ENCODE data around the gene PXYLP1. TPM values are rescaled to one million over a fixed set of nuclear protein-coding genes. Genes with fewer than 3 reads are reported as not detected.
A peak's percentile ranks its signal among the peaks of the same experiment; 100 is the strongest.

Gene PXYLP1
- total RNA-seq, 1 donor from 2014 or later = 6.1 TPM

DNA sequence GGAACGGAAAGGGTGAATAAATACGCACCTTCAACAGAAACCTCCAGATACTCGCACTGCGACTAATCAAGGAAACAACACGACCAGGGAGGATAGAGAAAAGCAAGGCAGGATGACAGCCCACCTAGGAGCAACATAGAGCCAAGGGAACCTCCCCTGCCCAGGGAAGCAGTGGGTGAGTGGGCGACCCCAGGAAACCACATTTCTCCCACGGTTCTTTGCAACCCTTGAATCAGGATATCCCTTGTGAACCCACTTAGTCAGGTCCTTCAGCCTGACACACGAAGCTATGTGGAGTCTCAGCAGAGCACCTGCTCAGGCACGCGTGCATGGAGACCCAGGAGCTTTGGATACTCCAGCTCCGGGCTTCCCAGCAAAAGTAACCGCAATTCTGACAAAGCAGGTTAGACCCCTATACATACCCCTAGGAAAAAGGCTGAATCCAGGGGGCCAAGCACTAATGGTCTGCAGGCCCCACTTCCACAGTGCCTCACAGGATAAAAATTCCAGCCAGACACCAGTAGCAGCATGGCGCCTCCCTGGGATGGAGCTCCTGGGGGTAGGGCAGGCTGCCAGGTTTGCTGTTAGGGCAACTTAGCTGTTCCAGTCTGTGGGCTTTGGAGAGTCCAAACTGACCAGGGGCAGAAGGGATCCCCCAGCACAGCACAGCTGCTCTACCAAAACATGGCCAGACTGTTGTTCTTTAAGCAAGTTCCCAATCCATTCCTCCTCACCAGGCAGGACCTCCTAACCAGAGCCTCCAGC, 38.4 kb upstream of the PXYLP1 start:
- DNase-seq (ENCODE audit: low read depth) = no peak

DNA sequence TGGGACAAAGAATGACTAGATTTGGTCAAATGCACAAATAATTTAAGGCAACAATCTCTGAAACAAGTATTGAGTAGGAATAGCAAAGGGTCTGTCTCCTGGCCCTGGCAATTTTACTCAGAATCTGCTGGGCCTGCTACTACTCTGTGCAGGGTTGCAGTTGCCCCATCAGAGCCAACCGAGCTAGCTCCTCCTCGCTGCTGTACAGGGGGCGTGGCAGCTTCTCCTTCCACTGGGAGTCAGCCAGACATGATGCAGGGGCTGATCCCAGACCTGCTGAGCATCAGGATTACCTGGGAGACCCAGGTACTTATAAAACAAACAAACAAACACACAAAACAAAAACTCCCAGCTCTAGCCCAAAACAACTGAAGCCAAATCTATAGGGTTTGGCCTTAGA, 30.5 kb upstream of the PXYLP1 start:
- H3K4me2 ChIP-seq (ENCODE audit: low read length) = no peak overlapping the region
- H3K36me3 ChIP-seq (ENCODE audit: insufficient read depth, low read length) = no peaks in the 10 kb centered on the region
- no peaks in the 10 kb centered on the region for H3K79me2 ChIP-seq (ENCODE audit: insufficient read depth, low read length)
- H4K20me1 ChIP-seq (ENCODE audit: insufficient read depth, low read length) = no peaks in the 10 kb centered on the region
- no peak overlapping the region for H2AFZ ChIP-seq (ENCODE audit: low read depth, low read length)
- no peak overlapping the region for H3K4me3 ChIP-seq (ENCODE audit: insufficient read depth, low read depth, low read length)
- peaks cover 15% of the 10 kb centered on the region for H3K27me3 ChIP-seq (ENCODE audit: insufficient read depth, low read length)
- TF ChIP-seq, protein P1, sequence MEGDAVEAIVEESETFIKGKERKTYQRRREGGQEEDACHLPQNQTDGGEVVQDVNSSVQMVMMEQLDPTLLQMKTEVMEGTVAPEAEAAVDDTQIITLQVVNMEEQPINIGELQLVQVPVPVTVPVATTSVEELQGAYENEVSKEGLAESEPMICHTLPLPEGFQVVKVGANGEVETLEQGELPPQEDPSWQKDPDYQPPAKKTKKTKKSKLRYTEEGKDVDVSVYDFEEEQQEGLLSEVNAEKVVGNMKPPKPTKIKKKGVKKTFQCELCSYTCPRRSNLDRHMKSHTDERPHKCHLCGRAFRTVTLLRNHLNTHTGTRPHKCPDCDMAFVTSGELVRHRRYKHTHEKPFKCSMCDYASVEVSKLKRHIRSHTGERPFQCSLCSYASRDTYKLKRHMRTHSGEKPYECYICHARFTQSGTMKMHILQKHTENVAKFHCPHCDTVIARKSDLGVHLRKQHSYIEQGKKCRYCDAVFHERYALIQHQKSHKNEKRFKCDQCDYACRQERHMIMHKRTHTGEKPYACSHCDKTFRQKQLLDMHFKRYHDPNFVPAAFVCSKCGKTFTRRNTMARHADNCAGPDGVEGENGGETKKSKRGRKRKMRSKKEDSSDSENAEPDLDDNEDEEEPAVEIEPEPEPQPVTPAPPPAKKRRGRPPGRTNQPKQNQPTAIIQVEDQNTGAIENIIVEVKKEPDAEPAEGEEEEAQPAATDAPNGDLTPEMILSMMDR (IDR thresholded peaks at IDR 0.05; ENCODE audit: insufficient read depth, low read depth, low read length) = no peak
- no peak for TF ChIP-seq EZH2 (IDR thresholded peaks at IDR 0.05; ENCODE audit: insufficient read depth, low read length)
- no peak overlapping the region for H3K4me3 Mint-ChIP-seq (ENCODE audit: unreplicated experiment)
- no peak for FAIRE-seq
- H3K4me1 Mint-ChIP-seq (ENCODE audit: low read depth, unreplicated experiment) = no peaks in the 10 kb centered on the region
- no peak for DNase-seq (ENCODE audit: low read depth)
- H3K27me3 Mint-ChIP-seq (ENCODE audit: low read depth, unreplicated experiment) = peaks cover 44% of the 10 kb centered on the region
- no peak overlapping the region for H3K27ac ChIP-seq (ENCODE audit: low read depth, low read length)
- H3K9me3 ChIP-seq (ENCODE audit: insufficient read depth, low read depth, low read length) = no peaks in the 10 kb centered on the region
- H3K4me1 ChIP-seq (ENCODE audit: insufficient read depth, low read length) = no peaks in the 10 kb centered on the region
- H3K9me3 Mint-ChIP-seq (ENCODE audit: unreplicated experiment) = peaks cover 3% of the 10 kb centered on the region
- no peak overlapping the region for H3K9ac ChIP-seq (ENCODE audit: low read length)
- H3K36me3 Mint-ChIP-seq (ENCODE audit: low read depth, unreplicated experiment) = no peaks in the 10 kb centered on the region
- H3K27ac Mint-ChIP-seq (ENCODE audit: unreplicated experiment) = no peak overlapping the region

More for the DNA sequence above, 38.4 kb upstream of the PXYLP1 start:
- Mint-ChIP-seq H3K27ac (ENCODE audit: unreplicated experiment) (peak overlapping the region; percentile 45), H3K9me3 (ENCODE audit: unreplicated experiment) (peaks cover 5% of the 10 kb centered on the region), H3K36me3 (ENCODE audit: low read depth, unreplicated experiment) (no peaks in the 10 kb centered on the region), H3K4me1 (ENCODE audit: low read depth, unreplicated experiment) (no peaks in the 10 kb centered on the region), H3K4me3 (ENCODE audit: unreplicated experiment) (no peak overlapping the region), H3K27me3 (ENCODE audit: low read depth, unreplicated experiment) (peaks cover 26% of the 10 kb centered on the region)
- H3K4me3 ChIP-seq (ENCODE audit: insufficient read depth, low read depth, low read length) = no peak overlapping the region
- H3K27me3 ChIP-seq (ENCODE audit: insufficient read depth, low read length) = peaks cover 11% of the 10 kb centered on the region
- H3K9me3 ChIP-seq (ENCODE audit: insufficient read depth, low read depth, low read length) = no peaks in the 10 kb centered on the region
- no peaks in the 10 kb centered on the region for H3K79me2 ChIP-seq (ENCODE audit: insufficient read depth, low read length)
- no peak overlapping the region for H3K4me2 ChIP-seq (ENCODE audit: low read length)
- H2AFZ ChIP-seq (ENCODE audit: low read depth, low read length) = no peak overlapping the region
- no peaks in the 10 kb centered on the region for H3K36me3 ChIP-seq (ENCODE audit: insufficient read depth, low read length)
- H3K27ac ChIP-seq (ENCODE audit: low read depth, low read length) = no peak overlapping the region
- no peaks in the 10 kb centered on the region for H3K4me1 ChIP-seq (ENCODE audit: insufficient read depth, low read length)
- no peaks in the 10 kb centered on the region for H4K20me1 ChIP-seq (ENCODE audit: insufficient read depth, low read length)
- no peak for FAIRE-seq
- TF ChIP-seq EZH2 (IDR thresholded peaks at IDR 0.05; ENCODE audit: insufficient read depth, low read length) = no peak
- TF ChIP-seq, protein P1 (IDR thresholded peaks at IDR 0.05; ENCODE audit: insufficient read depth, low read depth, low read length) = no peak
- H3K9ac ChIP-seq (ENCODE audit: low read length) = no peak overlapping the region

DNA sequence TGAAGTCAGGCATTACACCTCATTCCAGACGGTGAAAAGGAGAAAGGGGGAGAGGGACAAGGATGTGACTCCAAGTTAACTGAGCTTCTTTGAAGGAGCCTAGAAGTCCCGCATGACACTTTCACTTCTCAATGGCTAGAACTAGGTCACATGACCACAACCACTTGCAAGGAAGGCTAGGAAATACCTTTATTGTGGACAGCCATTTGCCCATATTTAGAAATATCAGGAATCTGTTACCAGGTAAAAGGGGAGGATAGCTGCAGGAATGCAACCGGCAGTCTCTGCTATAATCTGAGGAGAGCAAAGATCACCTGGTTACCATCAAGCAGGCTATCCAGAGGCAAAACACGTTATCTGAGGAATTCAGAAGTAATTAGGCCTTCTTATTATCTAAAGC, 28.9 kb upstream of the PXYLP1 start:
- no peak overlapping the region for H3K4me3 ChIP-seq (ENCODE audit: insufficient read depth, low read depth, low read length)
- H3K9ac ChIP-seq (ENCODE audit: low read length) = no peak overlapping the region
- peaks cover 9% of the 10 kb centered on the region for H3K27me3 ChIP-seq (ENCODE audit: insufficient read depth, low read length)
- no peak overlapping the region for H3K27ac ChIP-seq (ENCODE audit: low read depth, low read length)
- Mint-ChIP-seq H3K9me3 (ENCODE audit: unreplicated experiment) (no peaks in the 10 kb centered on the region), H3K4me1 (ENCODE audit: low read depth, unreplicated experiment) (no peaks in the 10 kb centered on the region), H3K36me3 (ENCODE audit: low read depth, unreplicated experiment) (no peaks in the 10 kb centered on the region), H3K4me3 (ENCODE audit: unreplicated experiment) (no peak overlapping the region), H3K27ac (ENCODE audit: unreplicated experiment) (no peak overlapping the region), H3K27me3 (ENCODE audit: low read depth, unreplicated experiment) (peaks cover 44% of the 10 kb centered on the region)
- H3K9me3 ChIP-seq (ENCODE audit: insufficient read depth, low read depth, low read length) = no peaks in the 10 kb centered on the region
- no peaks in the 10 kb centered on the region for H3K4me1 ChIP-seq (ENCODE audit: insufficient read depth, low read length)
- TF ChIP-seq, protein P1 (IDR thresholded peaks at IDR 0.05; ENCODE audit: insufficient read depth, low read depth, low read length) = no peak
- TF ChIP-seq EZH2 (IDR thresholded peaks at IDR 0.05; ENCODE audit: insufficient read depth, low read length) = no peak
- DNase-seq (ENCODE audit: low read depth) (no peak), FAIRE-seq (no peak)
- no peak overlapping the region for H3K4me2 ChIP-seq (ENCODE audit: low read length)
- H3K36me3 ChIP-seq (ENCODE audit: insufficient read depth, low read length) = no peaks in the 10 kb centered on the region
- H3K79me2 ChIP-seq (ENCODE audit: insufficient read depth, low read length) = no peaks in the 10 kb centered on the region
- H4K20me1 ChIP-seq (ENCODE audit: insufficient read depth, low read length) = no peaks in the 10 kb centered on the region
- H2AFZ ChIP-seq (ENCODE audit: low read depth, low read length) = no peak overlapping the region

All from astrocyte (in vitro differentiated cells and primary cell).